ENCODE results near the gene ABCC1. TPM values are rescaled to one million over a fixed set of nuclear protein-coding genes. Genes with fewer than 3 reads are reported as not detected.

Gene ABCC1
- polyA plus RNA-seq, 12 donors: 4.6 to 15.8 (median 5.1) TPM; not detected in 1

DNA sequence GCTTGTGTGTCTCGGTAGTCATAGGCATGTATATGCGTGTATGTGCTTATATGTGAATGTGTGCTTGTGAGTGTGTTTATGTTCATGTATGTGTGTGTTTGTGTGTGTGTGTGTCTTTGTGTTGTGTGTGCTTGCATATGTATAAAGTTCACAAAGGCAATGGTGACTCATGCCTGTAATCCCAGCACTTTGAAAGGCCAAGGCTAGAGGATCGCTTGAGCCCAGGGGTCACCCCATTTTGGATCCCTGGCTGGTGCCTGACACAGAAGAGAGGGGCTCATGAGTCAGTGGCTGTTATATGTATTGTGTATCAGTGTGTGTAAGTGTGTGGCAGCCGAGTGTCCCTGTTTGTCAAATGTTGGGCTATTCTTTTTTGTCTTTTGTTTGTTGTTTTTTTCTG is 69.3 kb downstream of the ABCC1 start:
- DNase-seq: no peak

DNA sequence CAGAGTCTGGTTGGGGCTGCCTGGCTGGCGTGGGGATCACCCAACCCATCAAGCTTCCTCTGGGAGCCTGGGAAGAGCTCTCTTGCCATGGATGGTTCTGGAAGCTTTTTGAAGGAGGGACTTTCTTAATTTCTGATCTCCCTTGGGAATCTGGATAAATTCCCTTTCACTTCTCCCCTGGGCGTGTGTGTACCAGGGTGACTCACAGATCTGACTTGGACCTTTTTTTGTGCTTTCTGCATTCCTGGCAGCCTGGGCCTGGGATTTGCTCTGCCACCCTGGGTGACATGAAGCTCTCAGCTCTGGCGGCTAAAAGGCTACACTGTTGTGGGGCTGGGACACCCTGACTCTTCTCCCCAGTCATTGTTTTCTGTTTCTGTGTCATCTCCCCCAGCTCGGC is 70.1 kb downstream of the ABCC1 start:
- no peak for DNase-seq

DNA sequence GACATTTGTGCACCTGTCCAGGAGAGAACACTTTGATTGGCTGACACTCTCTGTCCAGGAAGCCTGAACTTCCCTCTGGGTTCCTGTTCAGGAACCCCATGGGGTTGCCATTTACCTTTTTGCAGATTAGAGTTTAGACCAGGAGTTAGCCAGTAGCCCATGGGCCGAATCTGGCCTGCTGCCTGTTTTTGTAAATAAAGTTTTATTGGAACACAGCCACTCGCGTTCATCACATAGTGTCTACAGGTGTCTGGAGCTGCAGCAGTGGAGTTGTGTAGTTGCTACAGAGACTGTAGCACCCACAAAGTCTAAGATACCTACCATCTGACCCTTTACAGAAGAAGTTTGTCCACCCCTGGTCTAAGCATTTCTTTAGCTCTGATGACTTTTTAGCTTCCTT is 70.9 kb downstream of the ABCC1 start:
- DNase-seq: no peak

DNA sequence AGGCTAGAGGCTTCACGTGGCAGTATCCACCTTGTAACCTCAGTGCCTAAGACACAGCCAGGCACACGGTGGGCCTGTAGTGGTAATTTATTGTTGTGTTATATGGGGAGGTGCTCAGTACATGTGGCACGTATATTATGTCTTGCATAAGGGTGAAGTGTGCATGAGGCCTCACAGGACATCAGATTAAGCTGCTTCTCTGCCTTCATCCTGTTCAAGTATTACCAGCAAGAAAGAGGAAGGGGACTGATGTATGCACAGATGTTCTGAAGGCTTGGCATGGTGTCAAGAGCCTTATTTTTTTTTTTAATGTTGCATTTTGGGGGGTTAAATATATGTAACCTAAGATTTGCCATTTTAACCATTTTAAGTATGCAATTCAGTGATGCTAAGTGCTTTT is 71.6 kb downstream of the ABCC1 start:
- no peak for DNase-seq

DNA sequence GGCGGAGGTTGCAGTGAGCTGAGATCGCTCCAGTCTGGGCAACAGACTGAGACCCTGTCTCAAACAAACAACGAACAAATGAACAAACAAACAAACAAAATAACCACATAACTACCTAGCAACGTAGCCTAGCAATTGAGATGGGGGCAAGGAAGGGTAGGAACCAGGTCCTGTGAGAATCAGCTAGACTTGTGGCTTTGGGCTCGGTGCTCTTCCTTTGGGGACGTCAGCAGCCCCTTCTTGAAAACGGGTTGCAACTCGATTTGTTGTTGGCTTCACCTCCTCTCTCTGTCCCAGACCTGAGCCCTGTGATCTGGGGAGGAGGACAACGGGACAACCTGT is 72.2 kb downstream of the ABCC1 start:
- DNase-seq: no peak

DNA sequence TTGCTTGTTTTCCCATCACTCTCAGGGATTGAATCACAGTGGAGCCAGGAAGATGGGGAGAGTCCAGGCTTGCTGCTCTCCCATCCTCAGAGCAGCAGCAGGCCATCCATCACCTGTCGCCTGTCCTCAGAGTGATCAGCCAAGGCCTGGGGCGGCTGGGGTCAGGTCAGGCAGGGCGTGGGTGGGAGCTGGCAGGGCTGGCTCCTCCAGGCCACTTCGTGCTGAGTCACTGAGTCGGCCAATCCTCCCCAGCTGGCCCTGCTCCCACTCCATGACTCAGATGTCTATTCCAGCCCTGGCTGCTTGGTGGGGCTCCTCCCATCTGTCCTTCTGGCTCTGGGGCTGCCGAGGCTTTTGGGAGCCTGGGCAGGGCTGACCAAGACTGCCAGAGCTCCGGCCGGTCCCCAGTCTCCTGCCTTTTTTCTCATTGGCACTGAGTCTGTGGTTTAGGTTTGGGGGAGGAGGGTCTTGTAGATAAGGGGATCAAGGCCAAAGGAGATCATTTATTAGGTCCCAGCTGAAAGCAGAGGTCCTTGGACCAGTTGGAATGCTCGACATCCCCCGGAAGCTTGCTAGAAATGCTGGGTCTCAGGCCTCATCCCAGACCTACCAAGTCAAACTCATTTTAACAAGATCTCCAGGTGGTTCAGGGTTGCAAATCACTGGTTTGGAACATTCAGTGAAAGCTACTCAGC is 72.7 kb downstream of the ABCC1 start:
- peak; percentile 88 for DNase-seq

DNA sequence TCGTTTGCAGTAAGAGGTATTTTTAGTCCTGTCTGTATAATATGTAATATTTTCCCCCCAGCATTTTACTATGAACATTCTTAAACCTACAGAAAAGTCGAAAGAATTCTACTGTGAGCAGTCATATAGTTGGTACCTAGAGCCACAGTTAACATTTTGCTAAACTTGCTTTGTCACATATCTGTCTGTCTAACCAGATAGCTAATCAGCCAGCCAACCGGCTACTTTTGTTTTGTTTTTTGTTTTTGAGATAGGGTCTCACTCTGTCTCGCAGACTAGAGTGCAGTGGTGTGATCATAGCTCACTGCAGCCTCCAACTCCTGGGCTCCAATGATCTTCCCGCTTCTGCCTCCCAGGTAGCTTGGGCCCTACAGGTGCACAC is 73.3 kb downstream of the ABCC1 start:
- DNase-seq: no peak

DNA sequence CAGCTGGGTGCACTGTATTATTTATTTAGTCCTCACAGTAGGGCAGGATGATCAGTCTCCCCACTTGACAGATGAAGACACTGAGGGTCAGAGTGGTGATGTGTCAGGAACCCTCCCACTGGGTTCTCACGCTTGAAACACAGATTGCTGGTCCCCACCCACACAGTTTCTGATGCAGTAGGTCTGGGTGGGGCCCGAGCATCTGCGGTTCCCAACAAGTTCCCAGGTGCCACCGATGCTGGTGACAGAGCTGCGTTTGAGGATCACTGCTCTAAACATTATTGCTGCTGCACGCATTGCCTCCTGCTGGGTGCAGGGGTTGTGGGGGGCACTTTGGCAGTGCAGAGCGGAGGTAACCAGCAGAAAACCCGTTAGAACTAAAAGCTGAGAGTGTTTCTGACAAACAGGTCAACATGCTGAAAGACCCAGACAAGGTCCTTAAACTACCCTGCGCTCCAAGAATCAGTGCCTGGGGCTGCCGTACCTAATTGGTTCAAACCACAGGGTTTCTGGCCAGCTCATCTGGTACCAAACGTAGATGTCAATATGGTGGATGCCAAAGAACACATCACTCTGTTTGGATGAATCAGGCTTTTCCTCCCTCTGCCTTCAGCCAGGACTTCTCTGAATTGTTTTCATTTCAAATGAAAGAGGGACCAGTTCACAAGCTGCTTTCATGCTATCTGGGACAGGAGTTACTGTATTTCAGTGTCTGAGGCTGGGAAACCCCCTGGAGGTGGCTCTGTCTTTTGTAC is 76.0 kb downstream of the ABCC1 start:
- DNase-seq: no peak

DNA sequence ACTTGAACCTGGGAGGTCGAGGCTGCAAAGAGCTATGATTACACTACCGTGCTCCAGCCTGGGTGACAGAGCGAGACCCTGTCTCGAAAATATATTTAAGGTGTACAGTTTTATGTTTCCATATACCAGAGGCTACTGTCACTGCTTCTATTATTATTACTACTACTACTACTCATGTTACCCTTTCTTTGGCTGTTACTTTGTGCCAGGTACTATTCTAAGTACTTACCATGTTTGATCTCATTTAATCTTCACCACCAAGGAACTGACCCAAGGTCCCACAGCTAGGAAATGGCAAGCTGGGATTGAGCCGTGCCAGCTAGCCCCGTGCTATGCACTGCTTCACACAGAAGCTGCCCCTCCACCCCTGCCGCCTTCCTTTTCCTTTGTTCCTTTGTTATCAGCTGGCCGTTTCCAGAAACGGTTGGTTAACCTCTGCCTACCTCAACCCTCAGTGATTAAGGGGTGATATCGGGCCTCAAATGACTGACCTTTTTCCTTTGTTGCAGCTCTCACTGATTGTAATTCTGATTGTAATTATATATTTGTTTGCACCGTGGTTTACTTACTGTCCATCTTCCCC is 78.4 kb downstream of the ABCC1 start:
- DNase-seq: no peak

DNA sequence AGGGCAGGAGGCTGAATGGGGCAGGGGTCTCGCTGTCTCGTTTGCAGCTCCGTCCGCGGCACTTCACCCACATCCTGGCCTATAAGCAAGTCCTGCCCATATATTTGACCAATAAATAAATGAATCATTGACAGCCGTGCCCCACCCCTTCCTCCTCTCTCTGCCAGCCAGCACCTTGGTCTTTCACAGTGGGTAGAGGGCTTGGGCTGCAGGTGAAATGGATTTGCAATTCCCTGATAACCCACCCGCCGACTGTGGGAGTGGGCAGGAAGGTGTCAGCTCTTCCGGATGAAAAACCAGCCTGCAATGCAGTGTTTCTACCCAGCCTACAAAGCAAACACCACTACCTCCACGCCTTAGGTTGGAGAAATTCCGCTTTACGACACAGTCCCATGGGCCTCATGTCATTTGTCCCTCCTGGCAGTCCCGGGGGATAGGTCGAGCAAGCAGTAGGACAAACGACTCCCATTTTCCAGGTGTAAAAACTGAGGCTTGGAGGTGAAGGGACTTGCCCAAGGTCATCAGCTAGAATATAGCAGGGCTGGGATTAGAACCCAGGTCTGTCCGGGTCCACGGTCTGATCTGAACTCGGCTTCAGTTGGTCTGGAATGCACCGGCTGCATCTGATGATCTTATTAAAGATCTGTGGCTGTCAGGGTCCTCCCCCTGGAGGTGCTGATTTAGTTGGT is 79.0 kb downstream of the ABCC1 start:
- no peak for DNase-seq

DNA sequence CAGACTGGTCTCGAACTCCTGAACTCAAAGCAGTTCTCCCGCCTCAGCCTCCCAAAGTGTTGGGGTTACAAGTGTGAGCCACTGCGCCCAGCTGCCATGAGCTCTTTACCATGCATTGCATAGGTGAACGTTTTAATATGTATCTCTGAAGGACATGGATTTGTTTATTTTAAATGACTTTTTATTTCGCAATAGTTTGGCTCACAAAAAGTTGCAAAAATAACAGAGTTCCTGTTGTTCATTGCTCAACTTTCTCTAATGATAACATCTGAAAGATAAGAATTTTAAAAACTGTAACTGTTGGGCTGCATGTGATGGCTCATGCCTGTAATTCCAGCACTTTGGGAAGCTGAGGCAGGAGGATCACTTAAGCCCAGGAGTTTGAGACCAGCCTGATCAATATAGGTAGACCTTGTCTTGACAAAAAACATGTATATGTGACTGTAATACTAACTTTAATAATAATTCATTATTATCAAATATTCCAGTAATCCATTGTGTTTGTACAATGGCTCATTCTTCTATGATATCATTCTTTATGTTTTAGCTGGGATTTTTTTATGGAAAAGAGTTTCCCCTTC is 80.1 kb downstream of the ABCC1 start:
- DNase-seq: no peak

DNA sequence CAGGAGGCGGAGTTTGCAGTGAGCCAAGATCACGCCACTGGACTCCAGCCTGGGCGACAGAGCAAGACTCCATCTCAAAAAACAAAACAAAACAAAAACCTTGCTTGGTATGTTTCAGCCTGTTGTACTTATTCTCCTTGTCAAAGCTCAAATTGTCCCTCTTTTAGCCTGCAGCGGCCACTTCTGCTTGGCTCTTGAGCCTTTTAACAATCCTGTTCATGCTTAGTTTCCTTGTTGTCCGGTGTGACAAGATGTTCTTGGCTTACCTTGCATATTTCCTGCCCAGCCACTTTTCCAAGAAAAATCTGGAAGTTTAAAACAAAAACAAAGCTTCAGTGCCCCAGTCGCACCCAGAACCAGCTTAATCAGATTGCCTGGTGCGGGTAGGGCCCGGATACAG is 81.0 kb downstream of the ABCC1 start:
- no peak for DNase-seq

DNA sequence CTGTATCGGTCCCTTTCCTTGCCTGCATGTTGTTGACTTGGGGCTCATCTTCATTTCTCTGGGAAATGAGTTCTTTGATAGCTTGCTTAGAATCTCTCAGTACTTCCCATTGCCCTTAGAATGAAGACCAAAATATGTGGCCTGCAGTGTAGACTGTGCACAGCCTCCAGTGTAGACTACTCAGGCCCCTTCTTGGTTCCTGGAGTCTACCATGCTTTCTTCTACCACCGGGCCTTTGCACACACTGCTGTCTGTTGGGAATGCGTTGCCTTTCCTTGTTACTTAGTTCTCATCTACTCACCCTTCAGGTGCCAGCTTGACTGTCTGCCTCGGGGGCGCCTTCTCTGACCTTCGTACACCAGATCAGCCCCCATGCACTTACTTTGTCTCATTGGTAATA is 82.0 kb downstream of the ABCC1 start:
- no peak for DNase-seq

DNA sequence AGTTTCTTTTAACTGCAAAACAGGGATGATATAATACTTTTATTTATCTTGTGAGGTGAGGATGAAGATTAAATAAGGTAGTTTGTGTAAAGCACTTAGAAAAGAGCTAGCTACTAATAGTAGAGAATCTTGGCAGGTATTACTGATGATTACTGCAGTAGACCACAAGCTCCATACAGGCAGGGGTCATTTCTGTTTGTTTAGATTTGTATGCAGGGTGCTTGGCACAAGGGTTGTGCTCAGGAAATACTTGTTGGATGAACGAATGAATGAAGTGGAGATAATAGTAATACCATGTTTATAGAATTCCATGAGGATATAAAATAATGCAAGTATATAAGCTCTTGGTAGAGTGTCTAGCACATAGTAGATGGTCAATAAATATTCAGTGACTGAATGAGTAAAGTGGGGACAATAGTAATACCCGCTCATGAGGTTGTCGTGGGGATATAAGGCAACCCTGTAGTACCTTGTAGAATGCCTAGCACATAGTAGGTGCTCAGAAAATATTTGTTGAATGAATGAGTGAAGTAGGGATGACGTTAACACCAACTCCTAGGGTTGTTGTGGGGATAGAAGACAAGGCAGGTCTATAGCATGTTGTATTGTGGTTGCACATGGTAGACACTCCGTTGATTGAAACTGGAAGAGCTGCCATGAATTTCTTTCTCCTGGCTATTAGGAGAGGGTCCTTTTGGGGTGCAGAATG is 83.0 kb downstream of the ABCC1 start:
- no peak for DNase-seq

DNA sequence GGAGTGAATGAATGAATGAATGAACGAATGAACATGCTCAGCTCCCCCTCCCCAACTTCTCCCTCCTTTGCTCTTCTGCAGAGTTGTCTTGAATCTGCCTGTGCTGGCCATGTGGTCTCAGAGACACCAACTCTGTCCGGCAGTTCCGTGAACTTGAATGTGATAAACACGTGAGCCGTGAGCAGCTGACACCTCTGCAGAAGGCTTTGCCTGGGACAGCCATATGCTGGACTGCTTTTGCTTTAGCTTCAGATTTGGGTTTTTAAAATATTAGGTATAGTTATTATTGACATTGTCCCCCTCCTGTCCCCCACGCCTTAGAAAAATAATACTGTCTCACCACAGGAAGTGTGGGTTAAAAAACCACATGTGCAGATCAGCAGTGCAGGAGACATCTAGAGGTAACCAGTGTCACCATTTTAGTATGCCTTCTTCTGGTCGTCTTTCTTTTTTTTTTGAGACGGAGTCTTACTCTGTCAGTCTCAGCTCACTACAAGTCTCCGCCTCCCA is 83.8 kb downstream of the ABCC1 start:
- no peak for DNase-seq

DNA sequence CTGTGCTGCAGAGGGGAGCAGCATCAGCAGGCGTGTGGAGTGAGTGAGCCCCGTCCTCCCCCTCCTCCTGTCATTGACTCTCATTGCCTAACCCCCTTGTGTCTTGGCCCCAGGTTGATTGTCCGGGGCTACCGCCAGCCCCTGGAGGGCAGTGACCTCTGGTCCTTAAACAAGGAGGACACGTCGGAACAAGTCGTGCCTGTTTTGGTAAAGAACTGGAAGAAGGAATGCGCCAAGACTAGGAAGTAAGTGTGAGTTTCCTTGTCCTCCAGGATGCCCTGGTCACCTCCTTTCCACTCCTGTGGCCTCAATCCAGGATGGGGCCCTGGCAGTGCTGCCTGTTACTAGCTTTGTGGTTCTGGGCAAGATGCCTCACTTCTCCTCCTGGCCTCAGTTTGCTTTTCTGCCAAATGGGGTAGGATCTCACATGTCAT is 87.0 kb downstream of the ABCC1 start:
- no peak for DNase-seq

DNA sequence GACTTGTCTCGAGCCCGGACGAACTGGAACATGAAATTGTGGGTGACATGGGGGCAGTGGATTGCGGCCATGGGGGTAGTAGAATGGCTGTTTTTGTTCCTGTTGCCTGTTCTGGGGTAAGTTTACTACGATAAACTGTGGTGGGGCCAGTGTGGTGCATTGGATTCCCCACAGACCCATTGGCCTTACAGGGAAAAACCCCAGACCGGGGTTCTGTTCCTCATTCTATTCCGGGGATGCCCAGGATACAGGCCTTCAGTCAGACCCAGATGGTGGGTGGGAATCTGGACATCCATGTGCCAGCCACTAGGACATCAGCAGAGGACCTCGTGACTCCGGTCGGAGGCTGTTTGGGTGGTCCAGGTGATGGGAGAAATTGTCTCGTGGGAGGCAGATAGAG is 88.1 kb downstream of the ABCC1 start:
- no peak for DNase-seq

DNA sequence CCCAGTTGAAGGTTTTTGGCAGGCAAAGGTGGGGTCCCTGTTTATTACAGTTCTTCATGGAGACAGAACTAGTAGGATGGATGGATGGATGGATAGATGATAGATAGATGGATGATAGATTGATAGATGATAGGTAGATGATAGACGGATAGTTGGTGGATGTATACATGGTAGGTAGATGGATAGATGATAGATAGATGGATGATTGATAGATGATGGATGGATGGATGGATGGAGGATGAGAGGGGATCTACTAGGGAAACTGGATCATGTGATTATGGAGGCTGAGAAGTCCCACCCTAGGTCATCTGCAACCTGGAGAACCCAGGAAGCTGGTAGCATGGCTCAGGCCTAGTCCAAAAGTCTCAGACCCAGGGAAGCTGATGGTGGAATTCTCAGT is 88.6 kb downstream of the ABCC1 start:
- no peak for DNase-seq

DNA sequence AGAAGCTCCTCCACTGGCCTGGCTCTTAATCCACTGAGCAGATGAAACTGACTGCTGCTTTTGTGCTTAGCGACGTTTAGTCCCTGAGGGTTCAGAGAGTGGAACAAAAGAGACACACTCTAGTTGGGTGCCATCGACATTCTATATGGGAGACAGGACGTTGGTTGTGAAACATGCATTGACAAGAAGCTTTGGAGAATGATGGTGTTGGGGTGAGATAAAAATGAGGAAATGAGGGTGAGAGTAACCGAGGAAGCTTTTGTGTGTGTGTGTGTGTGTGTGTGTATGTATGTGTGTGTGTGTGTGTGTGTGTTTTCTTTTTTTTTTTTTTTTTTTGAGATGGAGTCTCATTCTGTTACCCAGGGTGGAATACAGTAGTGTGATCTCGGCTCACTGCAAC is 89.5 kb downstream of the ABCC1 start:
- no peak for DNase-seq

DNA sequence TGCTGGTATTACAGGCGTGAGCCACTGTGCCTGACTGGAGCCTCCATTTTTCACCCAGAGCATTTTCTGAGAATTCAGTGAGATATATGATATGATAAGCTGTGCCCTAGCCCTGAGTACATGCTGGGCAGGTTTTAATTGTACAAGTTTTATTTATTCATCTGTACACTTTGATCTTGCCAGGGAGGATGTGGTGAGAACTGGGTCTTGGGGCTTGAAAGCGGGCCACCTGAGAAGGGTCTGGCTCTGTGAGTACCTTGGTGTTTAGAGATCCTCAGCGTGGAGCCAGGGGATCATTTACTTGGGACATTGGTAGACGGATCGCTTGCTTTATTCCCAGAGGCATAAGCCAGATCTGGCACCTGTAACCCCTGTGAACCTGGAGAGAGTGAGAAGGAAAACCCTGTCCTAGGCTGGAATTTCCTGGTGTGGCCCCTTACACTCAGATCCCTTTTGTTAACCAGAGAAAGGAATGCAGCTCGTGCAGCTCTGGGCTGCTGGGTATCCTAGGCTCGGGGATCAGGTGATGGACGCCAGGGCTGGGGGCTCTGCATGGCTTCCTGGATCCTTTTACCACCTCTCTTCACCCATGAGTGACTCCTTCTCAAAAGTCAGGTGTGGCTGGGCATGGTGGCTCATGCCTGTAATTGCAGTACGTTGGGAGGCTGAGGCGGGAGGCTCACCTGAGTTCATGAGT is 91.9 kb downstream of the ABCC1 start:
- no peak for DNase-seq

DNA sequence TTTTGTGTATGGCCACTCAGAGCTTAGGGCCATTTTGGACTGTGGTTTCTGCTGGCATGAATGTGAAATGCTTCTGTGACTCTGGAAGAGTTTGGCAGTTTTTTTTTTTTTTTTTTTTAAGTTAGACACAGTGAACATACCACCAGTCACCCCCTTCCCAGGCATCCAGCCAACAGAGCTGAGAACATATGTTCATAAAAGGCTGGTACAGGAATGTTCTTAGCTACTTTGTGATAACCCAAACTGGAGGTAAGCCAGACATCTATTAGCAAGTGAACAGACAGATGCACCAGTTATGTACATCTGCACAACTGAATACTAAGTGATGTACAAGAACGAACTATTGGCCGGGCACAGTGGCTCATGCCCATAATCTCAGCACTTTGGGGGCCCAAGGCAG is 92.7 kb downstream of the ABCC1 start:
- DNase-seq: no peak

All from muscle of arm (tissue), 12 donors.